PC-9 (cell line): ENCODE results near the gene PLXDC2. TPM values are rescaled to one million over a fixed set of nuclear protein-coding genes. Genes with fewer than 3 reads are reported as not detected.

ENCODE experiments used
- BruUV-seq: library from RNA; stranded (reverse); fragments of 400-500 nt; replicated peaks from 2 replicates; lab custom pipeline; 2021; lab: Mats Ljungman, UMichigan
- CTCF ChIA-PET: fragments of 300-600 bp; sonication (Branson Sonifier 250); formaldehyde crosslinking; loops from one replicate; lab custom pipeline; 2022; ENCODE audit warnings: antibody characterized with exemption; lab: Charles Lee
- POLR2A ChIA-PET: fragments of 300-600 bp; sonication (Branson Sonifier 250); formaldehyde crosslinking; loops from one replicate; lab custom pipeline; 2022; ENCODE audit warnings: antibody characterized with exemption; ENCODE audit not compliant: unreplicated experiment; lab: Charles Lee
- DNase-seq, 2 experiments: peaks; one replicate each; pipeline versions ENCODE4 v3.0.0 to v3.0.0-alpha.2; 2015 to 2022; ENCODE audit warnings: mixed read lengths in 1 of 2
- H2AFZ ChIP-seq: fragments of 200-600 bp; sonication (generic); 2 replicates; pipeline ENCODE4 v1.8.1; 2017; ENCODE audit warnings: antibody characterized with exemption
- H3F3A ChIP-seq: fragments of 200-600 bp; sonication (generic); 2 replicates; pipeline ENCODE4 v1.8.1; 2017; ENCODE audit warnings: antibody characterized with exemption, mild to moderate bottlenecking, low read depth; ENCODE audit not compliant: insufficient read depth
- H3K27ac ChIP-seq: fragments of 200-600 bp; sonication (generic); 2 replicates; pipeline ENCODE4 v1.6.1; 2016; ENCODE audit warnings: mixed run types
- H3K27me3 ChIP-seq: fragments of 200-600 bp; sonication (generic); 2 replicates; pipeline ENCODE4 v1.6.1; 2016; ENCODE audit warnings: low read depth, mixed run types; ENCODE audit not compliant: insufficient read depth
- H3K36me3 ChIP-seq: fragments of 200-600 bp; sonication (generic); 2 replicates; pipeline ENCODE4 v1.6.1; 2016; ENCODE audit warnings: low read depth, mixed run types
- H3K4me1 ChIP-seq: fragments of 200-600 bp; sonication (generic); replicated peaks from 2 replicates; pipeline ENCODE4 v1.6.1; 2016; ENCODE audit warnings: mixed run types; ENCODE audit not compliant: insufficient read depth
- H3K4me2 ChIP-seq: fragments of 200-600 bp; sonication (generic); 2 replicates; pipeline ENCODE4 v1.6.1; 2017; ENCODE audit warnings: mixed run types
- H3K4me3 ChIP-seq: fragments of 200-600 bp; sonication (generic); 2 replicates; pipeline ENCODE4 v1.6.1; 2016; ENCODE audit warnings: mixed run types
- H3K79me2 ChIP-seq: fragments of 200-600 bp; sonication (generic); 2 replicates; pipeline ENCODE4 v1.6.1; 2017; ENCODE audit warnings: low read depth, mixed run types
- H3K9me2 ChIP-seq: fragments of 200-600 bp; sonication (generic); 2 replicates; pipeline ENCODE4 v1.8.1; 2017; ENCODE audit warnings: mild to moderate bottlenecking; ENCODE audit not compliant: insufficient read depth
- H3K9me3 ChIP-seq: fragments of 200-600 bp; sonication (generic); 2 replicates; pipeline ENCODE4 v1.8.1; 2016; ENCODE audit warnings: low read depth; ENCODE audit not compliant: insufficient read depth
- H4K20me1 ChIP-seq: fragments of 200-600 bp; sonication (generic); 2 replicates; pipeline ENCODE4 v1.8.1; 2017; ENCODE audit not compliant: insufficient read depth
- EZH2 ChIP-seq: fragments of 200-600 bp; sonication (generic); IDR thresholded peaks from 2 replicates; pipeline ENCODE4 v1.8.0; 2017; ENCODE audit warnings: antibody characterized with exemption, low read depth
- intact Hi-C: fragments of 100-400 bp; cut with micrococcal nuclease; formaldehyde crosslinking; loops from one replicate; pipeline ENCODE4 v1.10.0; 2022; ENCODE audit not compliant: unreplicated experiment
- total RNA-seq: library from RNA; stranded (reverse); gene quantifications from 2 replicates; pipeline ENCODE4 v1.2.3, GENCODE V29; 2021
- TF ChIP-seq, protein P1 (sequence below): fragments of 200-600 bp; sonication (generic); conservative IDR thresholded peaks from 2 replicates; pipeline ENCODE4 v1.6.1; 2017; ENCODE audit warnings: mixed run types, antibody characterized with exemption, mild to moderate bottlenecking, moderate library complexity

PLXDC2 gene
- total RNA-seq, 1 experiment from 2014 or later = not detected

- no peak overlapping the region for H2AFZ ChIP-seq
- CTCF ChIA-PET = no interaction called here
- no peaks in the 10 kb centered on the region for H3K36me3 ChIP-seq
- no peak for TF ChIP-seq EZH2
- TF ChIP-seq, protein P1, sequence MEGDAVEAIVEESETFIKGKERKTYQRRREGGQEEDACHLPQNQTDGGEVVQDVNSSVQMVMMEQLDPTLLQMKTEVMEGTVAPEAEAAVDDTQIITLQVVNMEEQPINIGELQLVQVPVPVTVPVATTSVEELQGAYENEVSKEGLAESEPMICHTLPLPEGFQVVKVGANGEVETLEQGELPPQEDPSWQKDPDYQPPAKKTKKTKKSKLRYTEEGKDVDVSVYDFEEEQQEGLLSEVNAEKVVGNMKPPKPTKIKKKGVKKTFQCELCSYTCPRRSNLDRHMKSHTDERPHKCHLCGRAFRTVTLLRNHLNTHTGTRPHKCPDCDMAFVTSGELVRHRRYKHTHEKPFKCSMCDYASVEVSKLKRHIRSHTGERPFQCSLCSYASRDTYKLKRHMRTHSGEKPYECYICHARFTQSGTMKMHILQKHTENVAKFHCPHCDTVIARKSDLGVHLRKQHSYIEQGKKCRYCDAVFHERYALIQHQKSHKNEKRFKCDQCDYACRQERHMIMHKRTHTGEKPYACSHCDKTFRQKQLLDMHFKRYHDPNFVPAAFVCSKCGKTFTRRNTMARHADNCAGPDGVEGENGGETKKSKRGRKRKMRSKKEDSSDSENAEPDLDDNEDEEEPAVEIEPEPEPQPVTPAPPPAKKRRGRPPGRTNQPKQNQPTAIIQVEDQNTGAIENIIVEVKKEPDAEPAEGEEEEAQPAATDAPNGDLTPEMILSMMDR = no peak
- POLR2A ChIA-PET = no interaction called here
- no peak for DNase-seq
- no peak overlapping the region for H3K27ac ChIP-seq
- no peaks in the 10 kb centered on the region for H3F3A ChIP-seq
- intact Hi-C loops = no loop called here
- no peaks in the 10 kb centered on the region for H3K27me3 ChIP-seq
- H3K9me2 ChIP-seq = no peaks in the 10 kb centered on the region
- no peaks in the 10 kb centered on the region for H3K4me1 ChIP-seq
- no peaks in the 10 kb centered on the region for H3K9me3 ChIP-seq
- BruUV-seq = no TSS peak
- no peaks in the 10 kb centered on the region for H4K20me1 ChIP-seq
- H3K4me2 ChIP-seq = no peak overlapping the region
- no peak overlapping the region for H3K4me3 ChIP-seq
- H3K79me2 ChIP-seq = no peaks in the 10 kb centered on the region
Measured at GRCh38 chr10:19902456-19902855, 86.2 kb downstream of the PLXDC2 start.

GRCh38 chr10:19904202-19904661 lies 88.0 kb downstream of the PLXDC2 start:
- Histone ChIP-seq H3K27me3 (no peaks in the 10 kb centered on the region), H4K20me1 (no peaks in the 10 kb centered on the region), H3K27ac (no peak overlapping the region), H3K4me3 (no peak overlapping the region), H3F3A (no peaks in the 10 kb centered on the region), H3K4me2 (no peak overlapping the region), H3K4me1 (no peaks in the 10 kb centered on the region), H3K36me3 (no peaks in the 10 kb centered on the region), H3K9me3 (no peaks in the 10 kb centered on the region), H3K79me2 (no peaks in the 10 kb centered on the region), H3K9me2 (no peaks in the 10 kb centered on the region), H2AFZ (no peak overlapping the region)
- ChIA-PET POLR2A (interaction anchor here (0.7 kb wide), 1 partner anchor 44 kb away, joined by 3 read pairs; no protein-coding TSS in a partner anchor), CTCF (no interaction called here)
- BruUV-seq = no TSS peak
- no peak for DNase-seq
- intact Hi-C loops = no loop called here
- TF ChIP-seq, protein P1 = no peak
- no peak for TF ChIP-seq EZH2

GRCh38 chr10:19906108-19906791 lies 90.0 kb downstream of the PLXDC2 start:
- no peaks in the 10 kb centered on the region for H3K79me2 ChIP-seq
- H3K27me3 ChIP-seq = no peaks in the 10 kb centered on the region
- H2AFZ ChIP-seq = no peak overlapping the region
- H3F3A ChIP-seq = no peaks in the 10 kb centered on the region
- H3K9me3 ChIP-seq = no peaks in the 10 kb centered on the region
- no peak overlapping the region for H3K4me2 ChIP-seq
- H3K4me1 ChIP-seq = no peaks in the 10 kb centered on the region
- POLR2A ChIA-PET = no interaction called here
- no peaks in the 10 kb centered on the region for H3K9me2 ChIP-seq
- intact Hi-C loops = no loop called here
- BruUV-seq = no TSS peak
- no peak for DNase-seq
- H3K27ac ChIP-seq = no peak overlapping the region
- TF ChIP-seq, protein P1 = no peak
- TF ChIP-seq EZH2 = no peak
- no peak overlapping the region for H3K4me3 ChIP-seq
- CTCF ChIA-PET = no interaction called here
- no peaks in the 10 kb centered on the region for H4K20me1 ChIP-seq
- H3K36me3 ChIP-seq = no peaks in the 10 kb centered on the region
